Epithelial cell of proximal tubule (primary cell): Measurements from ENCODE around the gene KCNJ5. TPM values are rescaled to one million over a fixed set of nuclear protein-coding genes. Genes with fewer than 3 reads are reported as not detected.
A peak's percentile ranks its signal among the peaks of the same experiment; 100 is the strongest.

Experiments used
- DNase-seq: peaks from one replicate; pipeline ENCODE4 v3.0.0-alpha.2; 2011; ENCODE audit warnings: low read depth
- H3K4me3 ChIP-seq: 2 replicates; pipeline ENCODE4 v1.5.1; 2011; ENCODE audit warnings: low read depth, mild to moderate bottlenecking, low read length
- total RNA-seq: library from RNA; depleted of rRNA; stranded (reverse); fragments of >200 nt; gene quantifications from 2 replicates; pipeline ENCODE4 v1.2.3, GENCODE V29; 2015
- TF ChIP-seq, protein P1 (sequence below): conservative IDR thresholded peaks from 2 replicates; pipeline ENCODE4 v1.5.1; 2012; ENCODE audit warnings: low read depth, mild to moderate bottlenecking, low read length

Gene KCNJ5
- total RNA-seq, 1 donor from 2014 or later: 0.23 TPM

DNA sequence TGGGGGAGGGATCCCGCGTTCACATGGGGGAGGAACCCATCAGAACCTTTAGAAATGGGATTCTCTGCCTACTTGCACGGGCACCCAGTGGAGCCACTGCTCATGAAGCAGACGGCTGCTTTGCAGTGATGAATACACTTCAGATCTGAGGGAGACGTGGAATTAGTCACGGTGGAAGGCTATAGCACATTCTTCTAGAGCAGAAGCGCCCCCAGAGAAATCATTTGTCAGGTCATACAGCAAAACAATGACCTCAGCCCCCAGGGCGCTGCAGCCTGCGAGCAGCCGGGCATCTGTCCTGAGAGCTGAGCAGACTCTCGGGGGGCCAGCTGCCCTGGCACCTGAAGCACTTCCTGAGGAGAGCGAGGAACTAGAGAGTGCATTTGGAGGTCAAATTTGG is 38.8 kb downstream of the KCNJ5 start:
- TF ChIP-seq, protein P1, sequence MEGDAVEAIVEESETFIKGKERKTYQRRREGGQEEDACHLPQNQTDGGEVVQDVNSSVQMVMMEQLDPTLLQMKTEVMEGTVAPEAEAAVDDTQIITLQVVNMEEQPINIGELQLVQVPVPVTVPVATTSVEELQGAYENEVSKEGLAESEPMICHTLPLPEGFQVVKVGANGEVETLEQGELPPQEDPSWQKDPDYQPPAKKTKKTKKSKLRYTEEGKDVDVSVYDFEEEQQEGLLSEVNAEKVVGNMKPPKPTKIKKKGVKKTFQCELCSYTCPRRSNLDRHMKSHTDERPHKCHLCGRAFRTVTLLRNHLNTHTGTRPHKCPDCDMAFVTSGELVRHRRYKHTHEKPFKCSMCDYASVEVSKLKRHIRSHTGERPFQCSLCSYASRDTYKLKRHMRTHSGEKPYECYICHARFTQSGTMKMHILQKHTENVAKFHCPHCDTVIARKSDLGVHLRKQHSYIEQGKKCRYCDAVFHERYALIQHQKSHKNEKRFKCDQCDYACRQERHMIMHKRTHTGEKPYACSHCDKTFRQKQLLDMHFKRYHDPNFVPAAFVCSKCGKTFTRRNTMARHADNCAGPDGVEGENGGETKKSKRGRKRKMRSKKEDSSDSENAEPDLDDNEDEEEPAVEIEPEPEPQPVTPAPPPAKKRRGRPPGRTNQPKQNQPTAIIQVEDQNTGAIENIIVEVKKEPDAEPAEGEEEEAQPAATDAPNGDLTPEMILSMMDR: no peak
- H3K4me3 ChIP-seq: no peak overlapping the region
- DNase-seq: no peak

DNA sequence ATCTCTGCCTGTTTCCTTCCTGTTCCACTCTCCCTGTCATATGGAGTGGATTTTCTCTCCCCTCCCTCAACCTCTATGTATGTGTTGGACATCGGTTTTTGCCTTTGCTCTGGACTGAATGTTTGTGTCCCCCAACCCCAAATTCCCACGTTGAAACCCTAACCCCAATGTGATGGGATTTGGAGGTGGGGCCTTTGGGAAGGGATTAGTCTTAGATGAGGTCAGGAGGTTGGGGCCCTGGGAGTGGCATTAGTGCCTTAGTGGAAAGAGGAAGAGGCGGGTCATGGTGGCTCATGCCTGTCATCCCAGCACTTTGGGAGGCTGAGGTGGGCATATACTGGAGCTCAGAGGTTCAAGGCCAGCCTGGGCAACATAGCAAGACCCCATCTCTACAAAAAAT is 39.9 kb downstream of the KCNJ5 start:
- TF ChIP-seq, protein P1: no peak
- H3K4me3 ChIP-seq: no peak overlapping the region
- DNase-seq: no peak

DNA sequence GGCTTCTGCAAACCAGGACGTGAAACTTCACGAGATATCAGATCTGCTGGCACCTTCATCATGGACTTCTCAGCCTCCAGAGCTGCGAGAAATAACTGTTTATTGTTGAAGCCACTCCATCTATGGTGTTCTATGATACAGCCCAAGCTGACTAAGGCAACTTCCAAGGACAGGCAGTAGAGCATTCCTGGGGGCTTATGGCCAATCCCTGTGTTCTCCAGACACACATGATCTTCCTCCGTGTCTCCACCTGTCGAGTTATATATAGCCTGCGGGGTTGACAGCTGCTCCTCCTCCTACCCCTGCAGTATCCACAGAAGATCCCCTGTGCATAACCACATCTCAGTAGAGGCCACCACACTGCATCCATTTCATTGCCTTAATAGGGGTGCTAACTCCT is 40.5 kb downstream of the KCNJ5 start:
- no peak for DNase-seq
- TF ChIP-seq, protein P1: no peak
- H3K4me3 ChIP-seq: no peak overlapping the region

DNA sequence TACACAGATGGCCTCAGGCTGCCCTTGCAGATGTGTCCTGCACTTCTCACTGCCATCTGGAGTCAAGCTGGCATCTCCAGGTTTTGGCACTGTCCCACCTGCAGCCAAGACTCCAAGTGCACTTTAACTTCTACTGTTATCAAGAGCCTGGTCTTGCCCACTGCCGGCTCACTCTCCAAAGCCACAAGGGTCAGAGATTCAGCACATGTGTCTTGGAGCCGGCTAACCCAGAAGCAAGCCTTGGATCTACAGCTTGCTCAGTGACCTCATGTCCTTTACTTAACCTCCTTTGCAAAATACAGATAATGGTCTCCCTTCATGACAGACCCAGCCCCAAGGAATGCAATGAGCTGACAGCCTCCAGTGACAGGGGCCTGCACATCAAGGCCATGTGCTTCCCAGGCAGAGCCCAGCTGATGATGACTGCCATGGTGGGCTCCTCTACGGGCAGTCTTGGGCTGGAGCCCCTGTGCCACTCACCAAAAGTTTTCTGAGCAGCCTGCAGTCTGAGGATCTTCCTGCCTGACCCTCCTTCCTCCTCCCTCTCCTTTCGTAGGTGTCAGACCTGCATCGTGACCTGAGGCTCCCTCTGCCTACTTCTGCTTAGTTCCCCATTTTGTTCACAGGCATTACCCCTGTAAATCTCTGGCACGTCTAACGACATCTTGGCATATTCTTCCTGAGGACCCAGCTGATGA is 42.5 kb downstream of the KCNJ5 start:
- no peak overlapping the region for H3K4me3 ChIP-seq
- no peak for DNase-seq
- TF ChIP-seq, protein P1: no peak

DNA sequence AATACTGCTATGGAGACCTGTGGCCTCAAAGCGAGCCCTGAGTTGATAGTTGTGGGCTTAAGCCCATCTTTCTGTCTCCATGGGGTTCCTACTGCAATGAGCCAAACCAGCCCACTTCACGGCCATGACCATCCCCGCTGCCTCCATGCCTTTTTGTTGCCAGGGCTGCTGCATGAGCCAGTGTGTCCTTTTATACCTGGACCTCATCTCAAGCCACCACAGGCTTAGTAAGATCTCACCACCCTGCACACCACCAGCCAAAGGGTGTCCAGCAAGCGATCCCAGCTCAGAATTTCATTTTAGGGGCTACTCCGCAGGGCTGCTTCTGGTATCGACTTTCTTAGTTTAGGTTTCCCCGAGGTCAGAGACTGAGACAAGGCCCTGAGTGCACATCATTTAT is 43.2 kb downstream of the KCNJ5 start:
- H3K4me3 ChIP-seq: no peak overlapping the region
- TF ChIP-seq, protein P1: no peak
- no peak for DNase-seq

DNA sequence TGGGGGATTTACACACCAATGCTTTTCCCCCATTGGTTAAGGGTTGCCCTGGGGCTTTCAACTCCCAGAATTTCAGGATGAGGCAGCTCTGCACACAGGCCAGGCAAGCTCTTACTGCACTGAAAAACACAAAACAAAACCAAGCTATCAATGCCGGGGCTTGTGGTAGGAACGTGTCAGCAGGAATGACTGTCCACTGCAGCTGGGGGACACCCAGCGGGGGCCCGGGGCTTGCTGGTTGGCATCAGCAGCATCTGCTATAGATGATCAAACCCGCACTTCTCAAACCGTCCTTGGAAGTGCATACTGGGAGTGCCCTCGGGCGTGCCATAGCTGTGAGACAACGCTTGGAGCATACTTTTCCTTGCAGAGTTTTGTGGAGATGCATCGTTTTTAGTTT is 43.8 kb downstream of the KCNJ5 start:
- no peak overlapping the region for H3K4me3 ChIP-seq
- TF ChIP-seq, protein P1: no peak
- DNase-seq: no peak

DNA sequence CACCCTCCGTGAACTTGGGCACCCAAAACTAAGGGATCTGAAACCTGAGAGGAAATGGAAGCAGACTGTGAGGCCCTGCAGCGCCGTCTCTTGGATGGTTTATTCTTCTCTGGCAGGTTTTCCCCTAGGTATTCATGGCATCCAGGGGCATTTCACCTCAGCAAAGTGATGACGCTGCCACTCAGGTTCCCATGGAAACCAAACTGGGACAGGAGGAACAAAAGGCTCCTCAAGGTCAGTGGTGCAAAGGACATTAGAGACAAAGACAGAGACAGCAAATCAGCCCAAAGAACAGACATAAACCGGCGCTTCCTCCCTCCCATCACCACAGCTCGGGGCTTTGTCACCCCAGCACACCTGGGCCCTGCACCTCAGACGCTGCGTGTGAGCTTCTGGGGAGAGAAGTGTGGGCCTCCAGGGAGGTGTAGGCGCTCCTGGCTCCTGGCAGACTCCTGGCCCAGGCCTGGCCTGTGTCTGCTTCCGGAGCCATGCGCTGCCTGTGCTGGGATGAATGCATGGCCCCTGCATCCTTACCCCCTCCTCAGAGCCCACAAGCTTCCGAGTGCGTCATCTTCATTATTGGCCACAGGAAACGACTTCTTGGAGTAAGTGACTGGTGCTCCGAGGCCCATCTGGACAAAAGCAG is 45.6 kb downstream of the KCNJ5 start:
- TF ChIP-seq, protein P1: peak; percentile 23
- no peak for DNase-seq
- H3K4me3 ChIP-seq: no peak overlapping the region
